CD1c-positive myeloid dendritic cell (primary cell): ENCODE data around the gene BACH2.

Experiments
- DNase-seq: peaks from one replicate; pipeline ENCODE4 v3.0.0-alpha.2; 2016; ENCODE audit errors: extremely low spot score

BACH2 gene

DNA sequence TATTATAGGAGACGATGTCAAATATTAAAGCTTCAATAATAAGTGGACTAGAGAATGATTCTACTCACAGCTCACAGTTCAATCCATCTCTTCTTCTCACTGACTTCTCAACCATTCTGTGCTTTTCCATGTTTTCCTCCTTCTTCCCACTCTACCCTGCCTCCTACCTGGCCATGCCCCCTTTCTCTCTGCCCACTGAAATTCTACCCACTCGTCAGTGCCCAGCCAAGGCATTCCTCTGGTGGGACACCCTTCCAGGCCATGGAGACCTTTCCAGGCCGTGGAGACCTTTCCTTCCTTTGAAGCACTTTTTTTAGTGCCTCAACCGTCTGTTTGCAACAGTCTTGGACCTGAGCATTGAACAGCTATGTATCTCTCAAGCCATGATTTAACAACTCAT is 18.5 kb downstream of the BACH2 start:
- DNase-seq, result no peak

GRCh38 chr6:90277302-90278011 is 19.2 kb downstream of the BACH2 start:
- DNase-seq, result no peak

DNA sequence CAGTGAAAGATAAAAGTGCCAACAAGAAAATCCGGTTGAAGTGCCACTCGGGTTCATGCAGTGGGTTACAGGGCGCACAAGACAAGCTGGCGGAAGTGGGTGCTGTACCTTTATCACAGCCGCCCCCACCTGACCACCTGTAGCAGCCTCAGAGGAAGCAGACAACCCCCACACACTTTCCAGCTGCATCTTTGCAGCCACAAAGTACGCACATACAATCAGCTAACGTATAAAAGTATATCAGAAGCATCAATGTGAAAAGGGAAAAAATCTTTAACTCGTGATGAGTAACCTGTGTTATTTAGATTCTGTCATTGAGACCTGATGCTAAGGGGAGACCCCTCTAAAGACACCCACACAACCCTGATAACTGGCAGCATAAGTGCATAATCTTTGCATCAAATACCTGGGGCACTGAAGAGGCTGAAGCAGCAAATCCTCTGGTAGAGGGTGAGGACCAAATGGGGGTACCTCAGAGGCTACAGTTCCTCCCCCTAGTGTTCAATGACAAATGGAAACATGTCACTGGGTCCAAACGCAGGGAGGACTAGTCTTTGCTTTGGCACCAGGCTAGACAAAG is 22.1 kb downstream of the BACH2 start:
- peak; percentile 58 for DNase-seq

GRCh38 chr6:90273863-90274262 is 22.8 kb downstream of the BACH2 start:
- no peak for DNase-seq

- DNase-seq, result no peak
Measured at GRCh38 chr6:90272895-90273294, 23.7 kb downstream of the BACH2 start.

DNA sequence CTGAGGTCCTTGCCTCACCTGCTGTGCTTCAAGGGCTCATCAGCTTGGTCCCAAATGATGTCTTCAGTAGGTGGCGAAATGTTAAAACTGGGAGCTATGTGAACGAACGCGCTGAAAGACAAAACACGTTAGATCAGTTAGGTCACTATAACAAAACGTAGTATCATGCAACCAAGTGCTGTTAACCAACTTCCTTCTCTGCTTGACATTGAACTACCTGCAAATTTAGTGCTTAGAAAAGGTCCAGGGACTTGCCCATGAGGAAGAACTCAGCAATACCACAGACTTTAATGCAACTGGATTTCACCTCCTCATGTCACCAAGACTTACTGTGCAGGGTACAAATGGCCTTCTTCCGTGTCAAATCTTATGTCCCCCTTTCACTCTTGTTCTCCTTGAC is 24.8 kb downstream of the BACH2 start:
- DNase-seq, result no peak

DNA sequence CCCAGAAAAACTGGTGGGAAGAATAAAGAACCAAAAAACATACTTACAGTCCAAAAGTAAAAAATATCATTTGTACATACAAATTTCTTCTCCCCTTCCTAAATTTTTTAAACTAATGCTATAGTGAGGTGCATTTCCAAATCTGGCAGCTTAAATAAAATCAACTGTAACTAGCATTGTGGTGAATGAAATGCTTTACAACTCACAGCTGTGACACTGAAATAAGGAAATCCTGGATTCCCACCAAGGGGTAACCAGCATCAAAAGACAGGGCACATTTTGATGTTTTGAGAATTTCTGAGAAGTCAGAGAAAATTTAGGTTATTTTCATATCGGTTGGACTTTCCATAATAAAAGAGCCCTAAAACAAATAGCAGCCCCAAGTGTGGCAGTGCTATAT is 27.3 kb downstream of the BACH2 start:
- DNase-seq, result no peak

DNA sequence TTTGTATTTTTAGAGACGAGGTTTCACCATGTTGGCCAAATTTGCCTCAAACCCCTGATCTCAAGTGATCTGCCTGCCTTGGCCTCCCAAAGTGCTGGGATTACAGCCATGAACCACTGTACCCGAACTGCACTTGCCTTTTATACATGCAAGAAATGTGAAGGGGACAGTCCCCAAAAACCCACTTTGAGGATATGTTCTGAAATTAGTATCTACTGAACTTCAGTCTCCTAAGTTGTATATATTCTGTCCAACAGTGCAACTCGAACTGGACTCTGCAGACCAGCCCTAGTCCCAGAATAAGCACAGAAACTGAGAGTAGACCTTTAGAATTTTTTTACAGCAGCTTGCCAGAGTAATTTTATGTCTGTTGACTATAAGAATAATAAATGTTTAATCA is 28.5 kb downstream of the BACH2 start:
- no peak for DNase-seq

GRCh38 chr6:90266905-90267621 is 29.6 kb downstream of the BACH2 start:
- DNase-seq, result no peak

- no peak for DNase-seq
Measured at GRCh38 chr6:90264561-90264960, 32.1 kb downstream of the BACH2 start.

DNA sequence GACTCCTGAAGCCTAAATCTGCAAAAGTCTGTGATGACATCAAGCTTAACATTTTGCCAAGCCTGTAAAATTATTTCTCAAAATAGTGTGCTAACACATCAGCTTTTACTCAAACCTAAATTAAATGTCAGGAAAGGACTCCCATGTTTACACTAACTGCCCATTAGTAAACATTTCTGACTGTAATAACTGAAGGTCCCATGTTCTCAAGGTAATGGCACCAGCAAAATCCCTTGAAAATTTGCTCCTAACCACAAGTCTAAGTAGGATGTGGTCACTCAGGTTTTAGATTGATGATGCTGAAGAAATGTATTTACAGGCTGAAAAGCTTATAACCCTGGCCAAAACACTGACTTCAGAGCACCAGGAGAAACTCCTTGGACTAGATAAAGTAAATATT is 33.0 kb downstream of the BACH2 start:
- DNase-seq, result no peak

- DNase-seq, result no peak
Measured at GRCh38 chr6:90261801-90262200, 34.8 kb downstream of the BACH2 start.

DNA sequence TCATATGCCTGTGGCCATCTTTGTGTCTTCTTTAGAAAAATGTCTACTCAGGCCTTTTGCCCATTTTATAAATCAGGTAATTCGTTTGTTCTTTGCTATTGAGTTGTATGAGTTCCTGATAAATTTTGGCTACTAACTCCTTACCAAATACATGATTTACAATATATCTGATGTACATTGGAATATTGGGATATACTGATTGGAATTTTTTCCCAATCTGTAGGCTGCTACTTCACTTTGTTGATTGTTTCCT is 39.2 kb downstream of the BACH2 start:
- DNase-seq, result no peak

GRCh38 chr6:90256698-90257485 is 39.8 kb downstream of the BACH2 start:
- DNase-seq, result no peak

DNA sequence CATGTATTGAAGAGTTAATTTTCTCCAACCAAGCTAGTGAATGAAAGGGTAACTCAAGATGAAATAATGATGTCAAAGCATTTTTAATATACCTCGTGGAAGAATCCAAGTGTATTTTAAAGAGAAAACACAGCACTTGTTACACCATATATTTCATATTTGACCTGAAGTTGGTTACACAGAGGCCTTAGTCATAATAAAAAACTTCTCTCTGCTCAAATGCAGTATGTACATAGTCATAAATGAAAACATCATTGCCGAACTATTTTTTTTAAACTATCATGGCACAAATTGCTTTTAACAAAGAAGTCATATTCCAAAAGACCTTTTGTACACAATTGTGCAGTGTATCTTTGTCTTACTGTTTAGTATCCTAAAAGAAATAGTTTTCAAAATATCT is 43.0 kb downstream of the BACH2 start:
- DNase-seq, result no peak

GRCh38 chr6:90251295-90251992 is 45.2 kb downstream of the BACH2 start:
- DNase-seq, result no peak

DNA sequence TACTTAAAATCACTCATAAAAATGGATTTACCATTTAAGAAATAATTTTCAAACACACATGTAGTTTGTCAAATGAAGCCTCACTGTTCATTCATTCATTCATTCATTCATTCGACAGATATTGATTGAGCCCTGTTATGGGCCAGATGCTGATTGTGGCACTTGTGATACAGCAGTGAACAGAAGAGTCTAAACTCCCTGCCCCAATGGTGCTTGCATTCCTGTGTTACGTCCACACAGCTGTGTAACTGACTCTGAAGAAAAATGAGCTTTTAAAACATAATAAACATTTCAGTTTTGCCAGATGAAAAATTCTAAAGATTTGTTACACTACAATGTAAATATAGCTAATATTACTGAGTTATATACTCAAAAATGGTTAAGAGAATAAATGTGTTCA is 46.2 kb downstream of the BACH2 start:
- DNase-seq, result no peak

DNA sequence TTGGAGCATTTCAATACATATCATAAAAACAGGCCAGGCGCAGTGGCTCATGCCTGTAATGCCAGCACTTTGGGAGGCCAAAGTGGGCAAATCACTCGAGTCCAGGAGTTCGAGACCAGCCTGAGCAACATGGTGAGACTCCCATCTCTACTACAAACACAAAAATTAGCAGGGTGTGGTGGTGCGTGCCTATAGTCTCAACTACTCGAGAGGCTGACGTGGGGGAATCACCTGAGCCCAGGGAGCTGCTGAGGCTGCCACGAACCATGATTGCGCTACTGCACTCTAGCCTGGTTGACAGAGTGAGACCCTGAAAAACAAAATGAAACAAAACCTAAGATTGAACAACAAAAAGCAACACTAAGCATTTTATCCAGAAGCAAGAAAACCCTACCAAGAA is 47.2 kb downstream of the BACH2 start:
- DNase-seq, result no peak

GRCh38 chr6:90249034-90249433 is 47.6 kb downstream of the BACH2 start:
- DNase-seq, result no peak

DNA sequence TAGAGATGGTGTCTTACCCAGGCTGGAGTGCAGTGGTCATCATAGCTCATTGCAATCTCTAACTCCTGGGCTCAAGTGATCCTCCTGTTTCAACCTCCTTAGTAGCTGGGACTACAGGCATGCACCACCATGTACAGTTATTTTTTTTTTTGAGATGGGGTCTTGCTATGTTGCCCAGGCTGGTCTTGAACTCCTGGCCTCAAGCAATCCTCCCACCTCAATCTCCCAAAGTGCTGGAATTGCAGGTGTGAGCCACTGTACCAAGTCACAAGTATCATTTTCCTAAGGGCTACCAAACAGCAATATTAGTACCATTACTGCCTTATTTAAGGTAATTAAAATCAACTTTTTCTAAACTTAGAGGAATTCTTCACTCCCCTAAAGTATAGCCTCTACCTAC is 49.4 kb downstream of the BACH2 start:
- no peak for DNase-seq

DNA sequence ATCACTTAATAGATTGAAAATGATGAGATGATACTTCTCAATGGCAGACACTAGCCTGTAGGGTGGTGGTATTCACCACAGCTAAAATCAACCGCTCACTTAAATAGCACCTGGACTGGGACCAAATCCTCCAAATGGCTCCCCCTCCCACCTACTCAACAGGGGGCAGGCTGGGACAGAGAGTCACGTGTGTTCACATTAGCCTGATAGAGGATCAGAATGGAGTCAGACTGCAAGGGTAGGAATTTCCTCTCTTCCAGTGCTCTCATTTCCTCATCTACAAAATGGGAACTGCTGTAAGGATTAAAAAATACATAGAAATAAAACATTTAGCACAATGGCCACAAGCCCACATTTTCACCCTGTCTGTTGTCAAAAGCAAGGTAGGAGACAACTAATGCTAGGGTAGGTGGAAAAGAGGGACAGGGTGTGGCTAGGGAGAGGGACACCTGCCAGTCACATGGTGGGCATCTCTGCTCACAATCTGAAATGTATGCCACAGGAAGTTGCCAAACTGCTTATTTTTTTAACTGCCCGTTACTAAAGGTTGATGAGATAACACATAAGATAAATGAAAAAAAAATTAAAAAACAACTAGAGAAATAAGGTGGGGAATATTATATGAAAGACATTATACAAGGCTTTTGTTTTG is 55.3 kb downstream of the BACH2 start:
- peak; percentile 32 for DNase-seq
